H9 (cell line): ENCODE results near the gene GPX7. TPM values are rescaled to one million over a fixed set of nuclear protein-coding genes. Genes with fewer than 3 reads are reported as not detected.

Experiments
- DNase-seq: peaks from one replicate; pipeline ENCODE4 v3.0.0-alpha.2; 2017
- H2AFZ ChIP-seq: one replicate; pipeline ENCODE4 v1.6.1; 2013; ENCODE audit warnings: mild to moderate bottlenecking, low read length, control low read depth, moderate library complexity
- H2AK5ac ChIP-seq: 2 replicates; pipeline ENCODE4 v1.6.1; 2013; ENCODE audit warnings: low read length, control low read depth, mixed read lengths; ENCODE audit not compliant: insufficient read length
- H2BK120ac ChIP-seq: one replicate; pipeline ENCODE4 v1.6.1; 2013; ENCODE audit warnings: low read depth, mild to moderate bottlenecking, low read length, control low read depth, inconsistent platforms; ENCODE audit not compliant: poor library complexity, severe bottlenecking
- H2BK12ac ChIP-seq: 2 replicates; pipeline ENCODE4 v1.6.1; 2013; ENCODE audit warnings: low read length, control low read depth, mixed read lengths, low read depth; ENCODE audit not compliant: insufficient read length
- H2BK15ac ChIP-seq: 2 replicates; pipeline ENCODE4 v1.6.1; 2013; ENCODE audit warnings: low read depth, low read length, control low read depth
- H2BK20ac ChIP-seq: one replicate; pipeline ENCODE4 v1.6.1; 2013; ENCODE audit warnings: low read depth, mild to moderate bottlenecking, low read length, control low read depth, inconsistent platforms; ENCODE audit not compliant: poor library complexity, severe bottlenecking
- H2BK5ac ChIP-seq: 2 replicates; pipeline ENCODE4 v1.6.1; 2013; ENCODE audit warnings: low read length, control low read depth, mixed read lengths; ENCODE audit not compliant: insufficient read length
- H3K14ac ChIP-seq: 2 replicates; pipeline ENCODE4 v1.6.1; 2013; ENCODE audit warnings: low read length, control low read depth; ENCODE audit not compliant: insufficient read depth
- H3K18ac ChIP-seq: 2 replicates; pipeline ENCODE4 v1.6.1; 2013; ENCODE audit warnings: low read depth, mild to moderate bottlenecking, mixed read lengths, low read length, control low read depth; ENCODE audit not compliant: insufficient read length
- H3K23ac ChIP-seq: 2 replicates; pipeline ENCODE4 v1.6.1; 2013; ENCODE audit warnings: low read length, control low read depth, mixed read lengths, low read depth; ENCODE audit not compliant: insufficient read length
- H3K23me2 ChIP-seq: 2 replicates; pipeline ENCODE4 v1.6.1; 2013; ENCODE audit warnings: low read depth, mild to moderate bottlenecking, mixed read lengths, low read length, control low read depth; ENCODE audit not compliant: insufficient read length, poor library complexity, severe bottlenecking
- H3K27ac ChIP-seq: 2 replicates; pipeline ENCODE4 v1.5.1; 2013; ENCODE audit warnings: low read length, control low read depth, mixed read lengths, low read depth; ENCODE audit not compliant: insufficient read length
- H3K27me3 ChIP-seq: 2 replicates; pipeline ENCODE4 v1.6.1; 2013; ENCODE audit warnings: low read length, control low read depth, inconsistent platforms; ENCODE audit not compliant: insufficient read depth
- H3K4ac ChIP-seq: 2 replicates; pipeline ENCODE4 v1.6.1; 2013; ENCODE audit warnings: low read depth, mild to moderate bottlenecking, control low read depth, inconsistent platforms, low read length, moderate library complexity
- H3K4me1 ChIP-seq: 2 replicates; pipeline ENCODE4 v1.6.1; 2013; ENCODE audit warnings: low read length, control low read depth, inconsistent platforms; ENCODE audit not compliant: insufficient read depth
- H3K4me2 ChIP-seq: 2 replicates; pipeline ENCODE4 v1.6.1; 2013; ENCODE audit warnings: low read length, control low read depth, mixed read lengths; ENCODE audit not compliant: insufficient read length, insufficient read depth
- H3K56ac ChIP-seq: 2 replicates; pipeline ENCODE4 v1.6.1; 2013; ENCODE audit warnings: low read depth, mild to moderate bottlenecking, mixed read lengths, low read length, control low read depth; ENCODE audit not compliant: insufficient read length
- H3K79me1 ChIP-seq: 2 replicates; pipeline ENCODE4 v1.6.1; 2013; ENCODE audit warnings: low read depth, mild to moderate bottlenecking, moderate library complexity, low read length, control low read depth, inconsistent platforms; ENCODE audit not compliant: insufficient read depth, poor library complexity, severe bottlenecking
- H3K79me2 ChIP-seq: 2 replicates; pipeline ENCODE4 v1.6.1; 2013; ENCODE audit warnings: low read length, control low read depth, inconsistent platforms; ENCODE audit not compliant: insufficient read depth
- H3K9ac ChIP-seq: 2 replicates; pipeline ENCODE4 v1.6.1; 2013; ENCODE audit warnings: low read length, control low read depth, mixed read lengths; ENCODE audit not compliant: insufficient read length; ENCODE audit errors: extremely low read depth
- H3K9me3 ChIP-seq: one replicate; pipeline ENCODE4 v1.6.1; 2013; ENCODE audit warnings: low read depth, low read length, inconsistent platforms; ENCODE audit not compliant: control insufficient read depth
- H3T11ph ChIP-seq: one replicate; pipeline ENCODE4 v1.6.1; 2013; ENCODE audit warnings: mild to moderate bottlenecking, low read length, control low read depth, inconsistent platforms
- H4K20me1 ChIP-seq: one replicate; pipeline ENCODE4 v1.6.1; 2013; ENCODE audit not compliant: control insufficient read depth, insufficient read length, insufficient read depth
- H4K5ac ChIP-seq: 2 replicates; pipeline ENCODE4 v1.6.1; 2013; ENCODE audit warnings: low read depth, mild to moderate bottlenecking, mixed read lengths, low read length, control low read depth; ENCODE audit not compliant: insufficient read length
- H4K8ac ChIP-seq: replicated peaks from 2 replicates; pipeline ENCODE4 v1.6.1; 2013; ENCODE audit warnings: low read length, control low read depth, mixed read lengths, low read depth; ENCODE audit not compliant: insufficient read length
- H4K91ac ChIP-seq: 2 replicates; pipeline ENCODE4 v1.6.1; 2013; ENCODE audit warnings: low read depth, mild to moderate bottlenecking, moderate library complexity, mixed read lengths, low read length, control low read depth; ENCODE audit not compliant: insufficient read length
- H3K27ac Mint-ChIP-seq, 3 experiments: 2 replicates in 2 of 3; 3 replicates in 1 of 3; pipeline ENCODE4 v1.8.0; 2020 to 2021; ENCODE audit warnings: mixed read lengths in 3 of 3, mild to moderate bottlenecking in 1 of 3, moderate library complexity in 1 of 3
- H3K27me3 Mint-ChIP-seq: 2 replicates; pipeline ENCODE4 v1.8.0; 2021; ENCODE audit warnings: low read depth, mild to moderate bottlenecking, moderate library complexity, mixed read lengths
- H3K36me3 Mint-ChIP-seq, 3 experiments: 2 replicates in 2 of 3; 3 replicates in 1 of 3; pipeline ENCODE4 v1.8.0; 2020 to 2021; ENCODE audit warnings: low read depth in 3 of 3, mixed read lengths in 3 of 3; ENCODE audit not compliant: insufficient read depth in 1 of 3
- H3K4me1 Mint-ChIP-seq, 2 experiments: 2 replicates each; pipeline ENCODE4 v1.8.0; 2020; ENCODE audit warnings: mixed read lengths in 2 of 2
- H3K4me3 Mint-ChIP-seq, 2 experiments: 2 replicates in 1 of 2; 3 replicates in 1 of 2; pipeline ENCODE4 v1.8.0; 2020 to 2021; ENCODE audit warnings: mild to moderate bottlenecking in 2 of 2, mixed read lengths in 2 of 2, moderate library complexity in 1 of 2
- H3K9me3 Mint-ChIP-seq, 2 experiments: 2 replicates in 1 of 2; 3 replicates in 1 of 2; pipeline ENCODE4 v1.8.0; 2020; ENCODE audit warnings: mild to moderate bottlenecking in 2 of 2, mixed read lengths in 2 of 2, moderate library complexity in 1 of 2
- WGBS: extraction: QIAGEN DNeasy Blood & Tissue Kit; methylation state at CpG from one replicate; pipeline ENCODE4 v1.1.7; 2013; ENCODE audit warnings: missing lambda C conversion rate, low lambda C conversion rate, mixed read lengths; ENCODE audit not compliant: insufficient read length; ENCODE audit errors: extremely low coverage; 5-methylcytosine and 5-hydroxymethylcytosine counted together
- total RNA-seq: library from RNA; stranded (reverse); gene quantifications from 2 replicates; pipeline ENCODE4 v1.2.1, GENCODE V29; 2021
- TF ChIP-seq, protein P1 (sequence below): fragments of 200-600 bp; sonication (generic); conservative IDR thresholded peaks from 3 replicates; pipeline ENCODE4 v1.8.0; 2021; ENCODE audit warnings: antibody characterized with exemption, mild to moderate bottlenecking

Gene GPX7
- total RNA-seq, 1 experiment from 2014 or later, result 12.1 TPM

DNA sequence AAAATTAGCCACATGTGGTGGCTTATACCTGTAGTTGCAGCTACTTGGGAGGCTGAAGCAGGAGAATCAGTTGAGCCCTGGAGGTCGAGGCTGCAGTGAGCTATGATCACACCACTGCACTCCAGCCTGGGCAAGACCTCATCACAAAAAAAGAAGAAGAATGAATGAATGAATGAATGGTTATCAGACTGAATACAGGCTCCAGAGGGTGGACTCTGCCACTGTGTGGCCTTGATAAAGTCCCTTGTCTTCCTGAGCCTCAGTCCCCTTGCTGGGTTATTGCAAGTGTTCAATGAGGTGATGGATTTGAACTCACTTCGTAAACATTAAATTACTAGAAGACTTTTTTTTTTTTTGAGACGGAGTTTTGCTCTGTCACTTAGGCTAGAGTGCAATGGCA is 55.5 kb downstream of the GPX7 start:
- Histone ChIP-seq H4K8ac (no peak overlapping the region), H2BK5ac (no peak overlapping the region), H2BK15ac (no peak overlapping the region), H2BK12ac (no peak overlapping the region), H3K23ac (no peak overlapping the region), H3K27me3 (no peaks in the 10 kb centered on the region; the same call in 1 of the 2 replicates), H3K23me2 (no peaks in the 10 kb centered on the region), H3K79me2 (no peaks in the 10 kb centered on the region), H3K9me3 (no peaks in the 10 kb centered on the region), H3K27ac (no peak overlapping the region), H2BK20ac (no peak overlapping the region), H2AFZ (no peak overlapping the region), H2BK120ac (no peak overlapping the region), H3K9ac (no peak overlapping the region), H3K14ac (no peak overlapping the region), H4K91ac (no peak overlapping the region), H3K79me1 (no peaks in the 10 kb centered on the region), H3T11ph (no peak overlapping the region), H3K56ac (no peak overlapping the region), H4K20me1 (no peaks in the 10 kb centered on the region), H4K5ac (no peak overlapping the region), H3K18ac (no peak overlapping the region), H3K4me1 (peaks cover 2% of the 10 kb centered on the region; the same call in 1 of the 2 replicates), H3K4me2 (no peak overlapping the region), H2AK5ac (no peak overlapping the region), H3K4ac (no peak overlapping the region)
- TF ChIP-seq, protein P1, sequence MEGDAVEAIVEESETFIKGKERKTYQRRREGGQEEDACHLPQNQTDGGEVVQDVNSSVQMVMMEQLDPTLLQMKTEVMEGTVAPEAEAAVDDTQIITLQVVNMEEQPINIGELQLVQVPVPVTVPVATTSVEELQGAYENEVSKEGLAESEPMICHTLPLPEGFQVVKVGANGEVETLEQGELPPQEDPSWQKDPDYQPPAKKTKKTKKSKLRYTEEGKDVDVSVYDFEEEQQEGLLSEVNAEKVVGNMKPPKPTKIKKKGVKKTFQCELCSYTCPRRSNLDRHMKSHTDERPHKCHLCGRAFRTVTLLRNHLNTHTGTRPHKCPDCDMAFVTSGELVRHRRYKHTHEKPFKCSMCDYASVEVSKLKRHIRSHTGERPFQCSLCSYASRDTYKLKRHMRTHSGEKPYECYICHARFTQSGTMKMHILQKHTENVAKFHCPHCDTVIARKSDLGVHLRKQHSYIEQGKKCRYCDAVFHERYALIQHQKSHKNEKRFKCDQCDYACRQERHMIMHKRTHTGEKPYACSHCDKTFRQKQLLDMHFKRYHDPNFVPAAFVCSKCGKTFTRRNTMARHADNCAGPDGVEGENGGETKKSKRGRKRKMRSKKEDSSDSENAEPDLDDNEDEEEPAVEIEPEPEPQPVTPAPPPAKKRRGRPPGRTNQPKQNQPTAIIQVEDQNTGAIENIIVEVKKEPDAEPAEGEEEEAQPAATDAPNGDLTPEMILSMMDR, result no peak
- Mint-ChIP-seq H3K9me3 (no peaks in the 10 kb centered on the region), H3K4me1 (peaks cover 20 to 35% of the 10 kb centered on the region in 2 experiments), H3K36me3 (no peaks in the 10 kb centered on the region), H3K4me3 (no peak overlapping the region), H3K27me3 (no peaks in the 10 kb centered on the region), H3K27ac (no peak overlapping the region)
- WGBS, result no CpG with 5 or more reads among the region's 3 CpGs
- DNase-seq, result no peak

Other genes with a start within 250 kb of the GPX7 start
- gene CC2D1B, start 236.2 kb upstream of the GPX7 start, total RNA-seq, result 21.7 and 24.3 TPM in 2 replicates
- gene ORC1, start 197.9 kb upstream of the GPX7 start, total RNA-seq, result 44.3 and 46.4 TPM in 2 replicates
- gene PRPF38A, start 197.8 kb upstream of the GPX7 start, total RNA-seq, result 87.2 and 89.9 TPM in 2 replicates
- 52.6 and 59.3 TPM in 2 replicates for gene TUT4, start 49.3 kb upstream of the GPX7 start, total RNA-seq
- gene SHISAL2A, start 30.8 kb downstream of the GPX7 start, total RNA-seq, result 0.44 and 0.90 TPM in 2 replicates
- 69.1 and 70.3 TPM in 2 replicates for gene COA7, start 96.0 kb downstream of the GPX7 start, total RNA-seq
- 20.6 and 21.2 TPM in 2 replicates for gene ZYG11B, start 124.1 kb downstream of the GPX7 start, total RNA-seq
- gene ZYG11A, start 240.4 kb downstream of the GPX7 start, total RNA-seq, result 2.0 and 2.1 TPM in 2 replicates